T-helper 1 cell (primary cell): ENCODE data around the gene REC8.

Experiments used
- DNase-seq, 5 donors: peaks; one replicate each; pipeline ENCODE4 v3.0.0-alpha.2; 2012 to 2020
- total RNA-seq, 4 donors: gene quantifications; one replicate each; lab custom pipeline; 2026; lab: John Stamatoyannopoulos, UW

The REC8 gene, protein sequence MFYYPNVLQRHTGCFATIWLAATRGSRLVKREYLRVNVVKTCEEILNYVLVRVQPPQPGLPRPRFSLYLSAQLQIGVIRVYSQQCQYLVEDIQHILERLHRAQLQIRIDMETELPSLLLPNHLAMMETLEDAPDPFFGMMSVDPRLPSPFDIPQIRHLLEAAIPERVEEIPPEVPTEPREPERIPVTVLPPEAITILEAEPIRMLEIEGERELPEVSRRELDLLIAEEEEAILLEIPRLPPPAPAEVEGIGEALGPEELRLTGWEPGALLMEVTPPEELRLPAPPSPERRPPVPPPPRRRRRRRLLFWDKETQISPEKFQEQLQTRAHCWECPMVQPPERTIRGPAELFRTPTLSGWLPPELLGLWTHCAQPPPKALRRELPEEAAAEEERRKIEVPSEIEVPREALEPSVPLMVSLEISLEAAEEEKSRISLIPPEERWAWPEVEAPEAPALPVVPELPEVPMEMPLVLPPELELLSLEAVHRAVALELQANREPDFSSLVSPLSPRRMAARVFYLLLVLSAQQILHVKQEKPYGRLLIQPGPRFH
- total RNA-seq = 20.7 to 36.2 (median 32.1) reads per million in 4 donors

DNA sequence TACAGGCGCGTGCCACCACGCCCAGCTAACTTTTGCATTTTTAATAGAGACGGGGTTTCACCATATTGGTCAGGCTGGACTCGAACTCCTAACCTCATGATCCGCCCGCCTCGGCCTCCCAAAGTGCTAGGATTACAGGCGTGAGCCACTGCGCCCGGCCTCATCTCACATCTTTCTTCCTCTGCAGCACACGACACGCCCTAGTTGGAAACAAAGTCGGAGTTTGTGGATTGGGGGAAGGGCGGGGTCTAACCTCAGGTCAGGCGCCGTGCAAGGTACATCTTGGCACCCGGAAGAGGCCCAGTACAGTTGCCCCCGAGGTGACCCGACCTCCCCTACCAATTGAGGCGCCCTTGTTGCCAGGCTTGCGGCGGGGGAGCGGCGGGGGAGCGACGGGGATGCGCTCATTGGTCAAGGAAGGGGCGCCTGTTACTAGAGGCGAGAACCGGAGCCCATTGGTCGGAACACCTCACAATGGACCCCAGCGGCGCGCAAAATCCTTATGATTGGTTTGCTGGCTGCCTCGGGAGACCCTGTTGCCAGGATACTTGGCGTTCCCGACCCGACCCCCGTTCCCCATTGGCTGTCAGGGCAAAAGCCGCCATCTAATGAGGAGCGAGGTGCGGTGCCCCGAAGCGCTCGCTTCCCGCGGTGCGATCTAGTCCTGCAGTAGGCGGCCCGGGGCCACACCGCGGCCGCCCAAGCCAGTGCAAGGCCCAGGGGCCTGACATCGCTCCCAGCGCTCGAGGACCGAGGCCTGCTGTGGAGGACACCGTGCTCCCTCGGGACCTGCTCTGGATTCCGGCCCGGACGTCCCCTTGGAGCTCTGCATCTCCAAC lies at the start of gene REC8:
TSS of gene REC8 (plus strand) at position 659 of the 839 bp plus-strand sequence. CDS start 473 bp downstream, outside the sequence.
- DNase-seq = peak; percentile 47 to 79 (median 60)

- DNase-seq = no peak
These were observed 49.5 kb upstream of the REC8 start for GRCh38 chr14:24122416-24122815.

DNA sequence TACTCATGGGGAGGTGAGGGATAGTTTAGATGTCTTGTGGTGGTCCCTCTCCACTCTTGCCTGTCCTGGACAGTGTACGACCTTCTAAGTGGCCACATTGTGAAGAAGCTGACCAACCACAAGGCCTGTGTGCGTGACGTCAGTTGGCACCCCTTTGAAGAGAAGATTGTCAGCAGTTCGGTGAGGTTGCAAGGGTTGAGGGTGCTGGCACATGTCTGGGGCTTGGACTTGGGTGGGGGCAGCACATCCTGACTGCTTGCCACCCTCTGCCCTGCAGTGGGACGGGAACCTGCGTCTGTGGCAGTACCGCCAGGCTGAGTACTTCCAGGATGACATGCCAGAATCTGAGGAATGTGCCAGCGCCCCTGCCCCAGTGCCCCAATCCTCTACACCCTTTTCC lies 49.0 kb upstream of the REC8 start:
- DNase-seq = no peak

GRCh38 chr14:24123424-24124417 lies 48.2 kb upstream of the REC8 start:
- DNase-seq = no peak

- no peak for DNase-seq
These were observed 44.9 kb upstream of the REC8 start for GRCh38 chr14:24126939-24127338.

DNA sequence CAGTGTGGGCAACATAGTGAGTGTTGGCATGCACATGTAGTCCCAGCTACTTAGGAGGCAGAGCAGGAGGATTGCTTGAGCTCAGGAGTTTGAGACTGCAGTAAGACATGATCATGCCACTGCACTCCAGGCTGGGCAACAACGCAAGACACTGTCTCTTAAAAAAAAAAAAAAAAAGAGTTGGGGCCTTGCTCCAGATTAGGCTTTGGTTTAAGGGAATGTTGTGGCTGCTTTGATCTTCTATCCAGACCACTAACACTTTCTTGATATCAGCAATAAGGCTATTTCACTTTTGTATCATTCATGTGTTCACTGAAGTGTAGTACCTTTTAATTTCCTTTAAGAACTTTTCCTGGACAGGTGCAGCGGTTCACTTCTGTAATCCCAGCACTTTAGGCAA lies 44.2 kb upstream of the REC8 start:
- DNase-seq = no peak

DNA sequence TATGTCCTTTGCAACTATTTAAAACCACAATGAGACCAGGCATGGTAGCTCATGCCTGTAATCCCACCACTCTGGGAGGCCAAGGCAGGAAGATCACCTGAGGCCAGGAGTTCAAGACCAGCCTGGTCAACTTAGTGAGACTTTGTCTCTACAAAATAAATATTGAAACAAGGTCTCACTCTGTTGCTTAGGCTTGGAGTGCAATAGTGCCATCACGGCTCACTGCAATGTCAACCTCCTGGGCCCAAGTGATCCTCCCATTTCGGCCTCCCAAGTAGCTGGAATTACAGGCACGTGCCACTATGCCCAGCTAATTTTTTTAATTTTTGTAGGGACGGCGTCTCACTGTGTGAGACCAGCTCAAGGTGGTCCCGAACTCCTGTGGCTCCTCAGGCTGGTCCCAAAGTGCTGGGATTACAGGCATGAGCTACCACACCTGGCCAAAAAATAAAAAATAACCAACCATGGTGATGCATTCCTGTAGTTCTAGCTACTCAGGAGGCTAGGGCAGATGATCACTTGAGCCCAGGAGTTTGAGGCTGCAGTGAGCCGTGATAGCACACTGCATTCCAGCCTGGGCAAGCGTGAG lies 42.4 kb upstream of the REC8 start:
- no peak for DNase-seq

- no peak for DNase-seq
These were observed 41.5 kb upstream of the REC8 start, which contains the start of gene FITM1 for GRCh38 chr14:24130380-24130716. TSS of gene FITM1 (plus strand) at chr14:24130659. CDS start at chr14:24131564, 905 bp downstream.

DNA sequence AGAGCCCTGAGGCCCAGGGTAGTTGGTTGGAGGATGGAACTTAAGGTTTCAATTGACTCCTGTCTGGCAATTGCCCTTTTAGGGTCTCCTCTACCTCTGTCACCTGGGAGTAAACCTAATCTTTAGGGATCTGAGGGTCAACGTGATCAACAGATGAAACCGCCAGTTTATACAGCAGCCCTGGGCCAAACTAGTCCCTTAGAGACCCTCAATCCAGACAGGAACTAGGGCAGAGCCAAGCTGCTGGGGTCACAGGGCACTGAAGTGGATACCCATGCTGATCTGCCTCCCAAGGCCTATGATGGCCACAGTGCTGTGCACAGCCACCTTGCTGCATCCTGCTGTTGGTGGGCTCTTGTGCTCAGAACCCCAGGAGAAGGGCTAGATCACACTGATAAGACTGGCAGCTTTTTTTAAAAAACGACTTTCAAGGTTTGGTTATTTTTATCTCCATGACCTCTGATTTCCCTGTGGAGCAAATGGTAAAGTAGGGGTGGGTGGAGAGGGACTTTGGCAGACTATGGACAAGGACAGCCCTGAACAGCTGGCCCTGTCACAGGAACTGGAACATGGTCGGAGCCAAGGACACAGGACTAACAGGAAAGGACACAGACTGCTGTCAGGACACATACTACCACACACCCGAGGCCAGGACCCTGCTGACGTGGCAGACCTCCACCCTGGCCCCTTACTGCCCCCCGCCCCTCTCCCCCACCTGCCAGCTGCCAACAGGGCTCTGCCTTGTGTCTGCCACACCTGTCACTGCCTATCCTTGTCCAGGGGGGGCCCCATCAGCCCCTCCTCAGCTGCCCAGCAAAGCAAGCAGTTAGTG lies 40.9 kb upstream of the REC8 start:
- DNase-seq = no peak

GRCh38 chr14:24131549-24131966 lies 40.3 kb upstream of the REC8 start:
- DNase-seq = no peak

DNA sequence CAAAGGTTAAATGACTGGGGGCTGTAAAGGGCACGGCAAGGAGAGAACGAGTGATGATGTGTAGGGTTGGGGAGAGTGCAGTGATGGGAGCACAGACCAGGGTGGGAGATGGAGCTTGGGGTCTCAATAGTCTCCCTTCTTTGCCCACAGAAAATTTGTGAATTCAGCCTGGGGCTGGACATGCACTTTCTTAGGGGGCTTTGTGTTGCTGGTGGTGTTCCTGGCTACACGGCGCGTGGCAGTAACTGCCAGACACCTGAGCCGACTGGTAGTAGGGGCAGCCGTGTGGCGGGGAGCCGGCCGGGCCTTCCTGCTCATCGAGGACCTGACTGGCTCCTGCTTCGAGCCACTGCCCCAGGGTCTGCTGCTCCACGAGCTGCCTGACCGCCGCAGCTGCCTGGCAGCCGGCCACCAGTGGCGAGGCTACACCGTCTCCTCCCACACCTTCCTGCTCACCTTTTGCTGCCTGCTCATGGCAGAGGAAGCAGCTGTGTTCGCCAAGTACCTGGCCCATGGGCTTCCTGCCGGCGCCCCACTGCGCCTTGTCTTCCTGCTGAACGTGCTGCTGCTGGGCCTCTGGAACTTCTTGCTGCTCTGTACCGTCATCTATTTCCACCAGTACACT lies 39.7 kb upstream of the REC8 start:
- DNase-seq = peak in 1 of 5 donors; percentile 18

DNA sequence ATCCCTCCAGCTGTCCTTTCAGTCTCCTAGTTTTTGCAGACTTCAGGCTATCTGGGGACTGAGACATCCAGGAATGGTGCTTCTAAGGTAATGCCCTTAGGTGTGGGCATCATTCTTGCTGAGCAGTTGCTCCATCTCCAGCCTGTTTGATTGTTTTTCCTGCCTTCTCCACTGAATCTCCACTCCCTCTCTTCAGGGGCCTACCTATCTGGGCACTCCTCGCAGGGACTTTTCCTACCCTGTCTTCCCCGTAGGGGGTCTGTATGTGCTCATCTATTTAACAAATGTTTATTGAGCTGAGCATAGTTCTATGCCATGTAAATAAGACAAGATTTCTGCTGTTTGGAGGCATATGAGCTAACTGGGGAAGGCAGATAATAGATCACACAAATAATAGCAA lies 38.9 kb upstream of the REC8 start:
- DNase-seq = no peak

- no peak for DNase-seq
These were observed 38.1 kb upstream of the REC8 start for GRCh38 chr14:24133735-24134134.

DNA sequence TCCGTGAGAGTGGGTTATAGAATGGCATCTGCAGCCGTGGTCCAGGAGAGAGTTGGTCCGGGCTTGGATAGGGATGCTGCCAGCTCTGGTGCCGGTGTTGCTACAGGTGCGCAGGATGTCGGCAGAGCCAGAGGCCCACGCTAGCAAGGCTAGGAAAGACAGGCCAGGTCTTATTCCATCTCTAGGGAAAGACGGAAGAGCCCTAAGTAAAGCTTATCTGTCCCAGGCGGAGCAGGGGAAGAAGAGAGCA lies 36.4 kb upstream of the REC8 start:
- no peak for DNase-seq

DNA sequence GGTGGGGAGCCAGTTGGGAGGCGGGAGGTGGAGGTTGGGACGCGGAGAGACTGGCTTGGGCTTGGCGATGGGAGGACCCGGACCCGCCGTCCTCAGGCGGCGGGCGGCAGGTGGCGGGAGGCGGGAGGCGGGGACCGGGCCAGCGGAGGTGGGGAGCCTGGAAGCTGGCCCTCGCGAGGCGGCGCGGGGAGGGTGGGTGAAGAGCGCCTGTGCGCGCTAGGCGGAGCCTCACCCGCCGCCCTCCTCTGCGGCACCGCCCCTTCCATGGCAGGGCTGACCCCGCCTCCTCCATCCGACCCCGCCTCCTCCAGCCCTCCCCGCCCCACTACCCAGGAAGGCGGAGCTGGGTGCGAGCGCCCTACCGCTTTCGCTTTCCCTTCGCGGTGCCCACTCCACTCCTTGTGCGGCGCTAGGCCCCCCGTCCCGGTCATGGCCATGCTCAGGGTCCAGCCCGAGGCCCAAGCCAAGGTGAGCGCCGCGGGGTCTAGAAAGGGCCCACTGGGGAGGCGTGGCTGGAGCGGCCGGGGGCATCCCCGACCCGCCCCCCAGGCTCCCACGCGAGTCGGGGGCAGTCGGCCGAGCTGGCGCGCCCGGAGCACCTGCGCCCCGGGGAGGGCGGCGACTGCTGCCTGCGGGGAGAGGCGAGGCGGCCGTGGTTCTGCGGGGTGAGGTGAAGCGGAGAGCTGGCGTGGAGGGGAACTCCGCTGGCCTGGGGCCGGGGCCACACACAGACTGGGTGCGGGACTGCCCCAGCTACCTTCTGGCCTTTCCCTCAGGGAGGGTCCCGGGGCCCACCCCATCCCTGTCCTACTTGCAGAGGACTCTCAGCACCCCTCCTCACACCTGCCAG lies 35.8 kb upstream of the REC8 start, which contains the start of gene PSME1:
TSS of gene PSME1 (plus strand) at position 361 of the 850 bp plus-strand sequence. CDS start at position 430, 69 bp downstream.
- DNase-seq = peak; percentile 88 to 94 (median 93)

GRCh38 chr14:24136684-24137528 lies 35.0 kb upstream of the REC8 start:
- no peak for DNase-seq

DNA sequence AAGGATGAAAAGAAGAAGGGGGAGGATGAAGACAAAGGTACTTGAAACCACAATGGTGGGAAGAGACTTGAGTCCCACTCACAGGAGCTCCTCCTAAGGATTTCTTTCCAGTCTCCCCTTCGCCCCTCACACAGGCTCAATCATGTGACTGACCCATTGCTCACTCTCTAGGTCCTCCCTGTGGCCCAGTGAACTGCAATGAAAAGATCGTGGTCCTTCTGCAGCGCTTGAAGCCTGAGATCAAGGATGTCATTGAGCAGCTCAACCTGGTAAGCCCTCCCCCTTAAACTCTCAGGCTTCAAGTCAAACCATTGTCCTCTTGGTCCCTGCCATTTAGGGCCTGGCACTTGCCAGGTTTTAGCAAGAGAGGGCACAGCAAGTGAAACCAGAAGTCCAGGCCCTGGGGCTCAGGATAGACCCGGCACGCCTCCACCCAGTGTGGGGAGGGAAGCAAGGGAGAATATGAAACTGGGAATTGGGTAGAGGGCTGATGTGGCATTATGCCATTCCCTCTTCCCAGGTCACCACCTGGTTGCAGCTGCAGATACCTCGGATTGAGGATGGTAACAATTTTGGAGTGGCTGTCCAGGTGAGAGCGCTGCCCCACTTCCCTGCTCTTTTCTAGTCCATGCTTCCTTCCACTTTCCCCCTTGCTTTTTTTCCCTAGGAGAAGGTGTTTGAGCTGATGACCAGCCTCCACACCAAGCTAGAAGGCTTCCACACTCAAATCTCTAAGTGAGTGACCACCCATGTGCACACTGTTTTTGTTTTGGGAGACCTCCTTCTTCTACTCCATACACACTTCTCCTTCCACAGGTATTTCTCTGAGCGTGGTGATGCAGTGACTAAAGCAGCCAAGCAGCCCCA lies 34.1 kb upstream of the REC8 start:
- no peak for DNase-seq
